ENCODE results near the gene SRF. TPM values are rescaled to one million over a fixed set of nuclear protein-coding genes. Genes with fewer than 3 reads are reported as not detected.

The SRF gene
- total RNA-seq, 1 experiment from 2014 or later, result 31.3 TPM

- Mint-ChIP-seq H3K9me3 (ENCODE audit: unreplicated experiment) (no peaks in the 10 kb centered on the region), H3K27ac (ENCODE audit: unreplicated experiment) (no peak overlapping the region), H3K4me1 (ENCODE audit: low read depth, unreplicated experiment) (no peaks in the 10 kb centered on the region), H3K27me3 (ENCODE audit: insufficient read depth, unreplicated experiment) (no peaks in the 10 kb centered on the region), H3K4me3 (ENCODE audit: unreplicated experiment) (no peak overlapping the region), H3K36me3 (ENCODE audit: insufficient read depth, unreplicated experiment) (peaks cover 15% of the 10 kb centered on the region)
- no TSS peak for BruUV-seq (replicated peaks)
- intact Hi-C loops (cut with micrococcal nuclease; ENCODE audit: unreplicated experiment), result no loop called here
- H3K36me3 ChIP-seq (ENCODE audit: control insufficient read depth, insufficient read depth, low read length), result no peaks in the 10 kb centered on the region
- no peak overlapping the region for H3K4me3 ChIP-seq (ENCODE audit: low read depth, low read length)
- CTCF ChIA-PET, result no interaction called here
- no peak for TF ChIP-seq CTCF (IDR thresholded peaks at IDR 0.05; ENCODE audit: insufficient read depth in 1 of 2, low read depth in 1 of 2, low read length in 1 of 2, severe bottlenecking in 1 of 2, unreplicated experiment in 1 of 2)
- H3K9me3 ChIP-seq, result no peaks in the 10 kb centered on the region
- H3K27me3 ChIP-seq (replicated peaks; ENCODE audit: control insufficient read depth, insufficient read depth, low read length), result no peaks in the 10 kb centered on the region
- POLR2A ChIA-PET, result no interaction called here
- DNase-seq, result no peak
- peaks cover 2% of the 10 kb centered on the region; the same call in 1 of the 2 replicates for H3K4me1 ChIP-seq
Observed at GRCh38 chr6:43223175-43223574, 52.1 kb downstream of the SRF start.

- CTCF ChIA-PET, result no interaction called here
- H3K36me3 Mint-ChIP-seq (ENCODE audit: insufficient read depth, unreplicated experiment), result peaks cover 9% of the 10 kb centered on the region
- POLR2A ChIA-PET, result no interaction called here
Observed at GRCh38 chr6:43226192-43226851, 55.3 kb downstream of the SRF start.

More at GRCh38 chr6:43226192-43226851, 55.3 kb downstream of the SRF start:
- no peaks in the 10 kb centered on the region for H3K9me3 ChIP-seq
- no TSS peak for BruUV-seq (replicated peaks)
- H3K27me3 ChIP-seq (replicated peaks; ENCODE audit: control insufficient read depth, insufficient read depth, low read length), result no peaks in the 10 kb centered on the region
- intact Hi-C loops (cut with micrococcal nuclease; ENCODE audit: unreplicated experiment), result loop anchor here (5.0 kb wide), 1 partner anchor 54 kb away; the partner anchor contains the start of gene SRF
- Mint-ChIP-seq H3K4me1 (ENCODE audit: low read depth, unreplicated experiment) (peaks cover 5% of the 10 kb centered on the region), H3K27ac (ENCODE audit: unreplicated experiment) (no peak overlapping the region), H3K9me3 (ENCODE audit: unreplicated experiment) (no peaks in the 10 kb centered on the region), H3K27me3 (ENCODE audit: insufficient read depth, unreplicated experiment) (peaks cover under 1% of the 10 kb centered on the region), H3K4me3 (ENCODE audit: unreplicated experiment) (no peak overlapping the region)
- H3K4me1 ChIP-seq, result peaks cover 11% of the 10 kb centered on the region
- DNase-seq, result no peak
- H3K36me3 ChIP-seq (ENCODE audit: control insufficient read depth, insufficient read depth, low read length), result no peaks in the 10 kb centered on the region
- no peak for TF ChIP-seq CTCF (IDR thresholded peaks at IDR 0.05; ENCODE audit: insufficient read depth in 1 of 2, low read depth in 1 of 2, low read length in 1 of 2, severe bottlenecking in 1 of 2, unreplicated experiment in 1 of 2)
- no peak overlapping the region for H3K4me3 ChIP-seq (ENCODE audit: low read depth, low read length)

Data from Caco-2 (cell line).